GM19238 (cell line): Measurements from ENCODE around the gene CRTC1.

ENCODE experiments used
- DNase-seq: peaks from one replicate; pipeline ENCODE4 v3.0.0; 2011; ENCODE audit warnings: low spot score; ENCODE audit not compliant: insufficient read length

The CRTC1 gene

GRCh38 chr19:18743784-18744418 lies 60.4 kb downstream of the CRTC1 start:
- no peak for DNase-seq

- no peak for DNase-seq
Observed at GRCh38 chr19:18745012-18745735, 61.7 kb downstream of the CRTC1 start.

GRCh38 chr19:18745931-18746330 lies 62.5 kb downstream of the CRTC1 start:
- no peak for DNase-seq

- no peak for DNase-seq
Observed at GRCh38 chr19:18746401-18747325, 63.2 kb downstream of the CRTC1 start.

GRCh38 chr19:18749362-18750231 lies 66.1 kb downstream of the CRTC1 start:
- DNase-seq: no peak

- no peak for DNase-seq
Observed at GRCh38 chr19:18750295-18750970, 67.0 kb downstream of the CRTC1 start.

- DNase-seq: no peak
Observed at GRCh38 chr19:18751571-18751970, 68.1 kb downstream of the CRTC1 start.

- DNase-seq: no peak
Observed at GRCh38 chr19:18754501-18754900, 71.0 kb downstream of the CRTC1 start.

- DNase-seq: no peak
Observed at GRCh38 chr19:18756896-18757295, 73.4 kb downstream of the CRTC1 start.

- DNase-seq: no peak
Observed at GRCh38 chr19:18759304-18759994, 76.0 kb downstream of the CRTC1 start.

- DNase-seq: no peak
Observed at GRCh38 chr19:18759995-18760426, 76.5 kb downstream of the CRTC1 start.

GRCh38 chr19:18760440-18761383 lies 77.2 kb downstream of the CRTC1 start:
- no peak for DNase-seq

- no peak for DNase-seq
Observed at GRCh38 chr19:18761531-18762110, 78.1 kb downstream of the CRTC1 start.

- DNase-seq: no peak
Observed at GRCh38 chr19:18762125-18763023, 78.9 kb downstream of the CRTC1 start.

GRCh38 chr19:18763674-18764590 lies 80.5 kb downstream of the CRTC1 start:
- DNase-seq: no peak

GRCh38 chr19:18764591-18765051 lies 81.1 kb downstream of the CRTC1 start:
- DNase-seq: no peak
